GM04504 (cell line): ENCODE data around the gene ZFYVE21.
"Not testable (repeated sequence)": the region's sequence is repeated elsewhere in the genome, so short reads cannot be mapped to it uniquely, and the experiment has no call there.

ENCODE experiments used
- DNase-seq: peaks from one replicate; pipeline ENCODE4 v3.0.0-alpha.2; 2012; ENCODE audit warnings: low read depth

ZFYVE21 gene

GRCh38 chr14:103763730-103764488 lies 48.3 kb downstream of the ZFYVE21 start:
- no peak for DNase-seq

GRCh38 chr14:103765526-103765925 lies 49.9 kb downstream of the ZFYVE21 start:
- DNase-seq: no peak

- no peak for DNase-seq
Observed at GRCh38 chr14:103767336-103767894, 51.8 kb downstream of the ZFYVE21 start.

GRCh38 chr14:103770500-103770899 lies 54.9 kb downstream of the ZFYVE21 start:
- no peak for DNase-seq

- DNase-seq: no peak
Observed at GRCh38 chr14:103770902-103771301, 55.3 kb downstream of the ZFYVE21 start.

- no peak for DNase-seq
Observed at GRCh38 chr14:103772078-103772712, 56.6 kb downstream of the ZFYVE21 start.

GRCh38 chr14:103773521-103773920 lies 57.9 kb downstream of the ZFYVE21 start:
- no peak for DNase-seq

- DNase-seq: no peak
Observed at GRCh38 chr14:103775506-103775905, 59.9 kb downstream of the ZFYVE21 start.

GRCh38 chr14:103776319-103776718 lies 60.7 kb downstream of the ZFYVE21 start:
- not testable (repeated sequence) for DNase-seq

- no peak for DNase-seq
Observed at GRCh38 chr14:103782376-103782775, 66.8 kb downstream of the ZFYVE21 start.
